GM12873 (cell line): ENCODE results near the gene CRACDL.

ENCODE experiments used
- CTCF ChIP-seq: IDR thresholded peaks from 2 replicates; pipeline ENCODE4 v1.5.1; 2012; ENCODE audit warnings: low read depth, mild to moderate bottlenecking, moderate library complexity, low read length, control low read depth; ENCODE audit not compliant: insufficient read depth; ENCODE audit errors: missing control alignments

Gene CRACDL

GRCh38 chr2:98748292-98749065 is 187.5 kb downstream of the CRACDL start:
- TF ChIP-seq CTCF, result no peak

GRCh38 chr2:98747888-98748287 is 188.1 kb downstream of the CRACDL start:
- TF ChIP-seq CTCF, result no peak

GRCh38 chr2:98746426-98746825 is 189.6 kb downstream of the CRACDL start:
- no peak for TF ChIP-seq CTCF

- no peak for TF ChIP-seq CTCF
Observed at GRCh38 chr2:98744595-98744994, 191.4 kb downstream of the CRACDL start.
